RWPE2 (cell line): ENCODE measurements around the gene KASH5.

Experiments used
- ATAC-seq: fragments of 200-7000 bp; cut with Tn5 transposase; 3 replicates; pipeline ENCODE4 v1.9.1; 2021; ENCODE audit warnings: low read depth
- DNase-seq: peaks from one replicate; pipeline ENCODE4 v3.0.0-alpha.2; 2020; ENCODE audit warnings: low spot score
- H3K27ac ChIP-seq: fragments of 450-650 bp; 2 replicates; pipeline ENCODE4 v1.5.1; 2017; ENCODE audit warnings: mild to moderate bottlenecking; ENCODE audit not compliant: poor library complexity, severe bottlenecking
- H3K27me3 ChIP-seq: fragments of 250-450 bp; sonication (Bioruptor Pico); 2 replicates; pipeline ENCODE4 v1.5.1; 2021; ENCODE audit warnings: mild to moderate bottlenecking, moderate library complexity; ENCODE audit not compliant: insufficient read depth, poor library complexity, severe bottlenecking
- H3K36me3 ChIP-seq: fragments of 250-450 bp; sonication (Bioruptor Pico); 2 replicates; pipeline ENCODE4 v1.5.1; 2020; ENCODE audit warnings: low read depth, mild to moderate bottlenecking, moderate library complexity
- H3K4me1 ChIP-seq: fragments of 250-450 bp; sonication (Bioruptor Pico); 2 replicates; pipeline ENCODE4 v1.5.1; 2021; ENCODE audit warnings: mild to moderate bottlenecking, moderate library complexity; ENCODE audit not compliant: insufficient read depth, poor library complexity, severe bottlenecking
- H3K4me3 ChIP-seq: fragments of 250-450 bp; sonication (Bioruptor Pico); 2 replicates; pipeline ENCODE4 v1.5.1; 2021; ENCODE audit warnings: mild to moderate bottlenecking, moderate library complexity; ENCODE audit not compliant: severe bottlenecking
- H3K9me3 ChIP-seq: fragments of 250-450 bp; sonication (Bioruptor Pico); 2 replicates; pipeline ENCODE4 v1.5.1; 2021; ENCODE audit warnings: mild to moderate bottlenecking, moderate library complexity; ENCODE audit not compliant: severe bottlenecking
- CTCF ChIP-seq: fragments of 450-650 bp; IDR thresholded peaks from one replicate; pipeline ENCODE4 v1.5.1; 2017; ENCODE audit warnings: mild to moderate bottlenecking, moderate library complexity; ENCODE audit not compliant: poor library complexity, severe bottlenecking

The KASH5 gene

GRCh38 chr19:49427855-49428546 lies 40.0 kb downstream of the KASH5 start:
- Histone ChIP-seq H3K4me1 (no peaks in the 10 kb centered on the region), H3K9me3 (no peaks in the 10 kb centered on the region), H3K27me3 (peaks cover 93% of the 10 kb centered on the region), H3K27ac (no peak overlapping the region), H3K4me3 (peak overlapping the region; percentile 14), H3K36me3 (no peaks in the 10 kb centered on the region)
- no peak for TF ChIP-seq CTCF
- DNase-seq (no peak), ATAC-seq (peak; percentile 69)

- TF ChIP-seq CTCF = no peak
These were observed 40.8 kb downstream of the KASH5 start for GRCh38 chr19:49428547-49429451.

GRCh38 chr19:49430172-49430677 lies 42.2 kb downstream of the KASH5 start:
- no peaks in the 10 kb centered on the region for H3K36me3 ChIP-seq
- no peaks in the 10 kb centered on the region for H3K4me1 ChIP-seq
- DNase-seq (no peak), ATAC-seq (no peak)
- H3K27ac ChIP-seq = no peak overlapping the region
- H3K4me3 ChIP-seq = no peak overlapping the region
- TF ChIP-seq CTCF = no peak
- H3K9me3 ChIP-seq = no peaks in the 10 kb centered on the region
- peaks cover 89% of the 10 kb centered on the region for H3K27me3 ChIP-seq

More at GRCh38 chr19:49428547-49429451, 40.8 kb downstream of the KASH5 start:
- Histone ChIP-seq H3K9me3 (no peaks in the 10 kb centered on the region), H3K36me3 (no peaks in the 10 kb centered on the region), H3K4me1 (no peaks in the 10 kb centered on the region), H3K27me3 (peaks cover 93% of the 10 kb centered on the region), H3K4me3 (no peak overlapping the region), H3K27ac (no peak overlapping the region)
- no peak for ATAC-seq
- DNase-seq = no peak

- H3K4me1 ChIP-seq = no peaks in the 10 kb centered on the region
- H3K4me3 ChIP-seq = no peak overlapping the region
- H3K27ac ChIP-seq = no peak overlapping the region
- no peaks in the 10 kb centered on the region for H3K9me3 ChIP-seq
- no peak for DNase-seq
- peaks cover 89% of the 10 kb centered on the region for H3K27me3 ChIP-seq
- ATAC-seq = no peak
- H3K36me3 ChIP-seq = no peaks in the 10 kb centered on the region
- peak; percentile 25 for TF ChIP-seq CTCF
These were observed 42.8 kb downstream of the KASH5 start for GRCh38 chr19:49430678-49431329.
